Panc1 (cell line): ENCODE measurements around the gene PSAP. TPM values are rescaled to one million over a fixed set of nuclear protein-coding genes. Genes with fewer than 3 reads are reported as not detected.

Experiments
- ATAC-seq: fragments of 200-7000 bp; cut with Tn5 transposase; 2 replicates; pipeline ENCODE4 v1.9.1; 2020; ENCODE audit warnings: mild to moderate bottlenecking, moderate library complexity
- BruUV-seq: library from RNA; stranded (reverse); fragments of 400-500 nt; replicated peaks from 2 replicates; lab custom pipeline; 2021; lab: Mats Ljungman, UMichigan
- CTCF ChIA-PET: fragments of 300-600 bp; sonication (Branson Sonifier 250); formaldehyde crosslinking; loops from one replicate; lab custom pipeline; 2022; ENCODE audit warnings: antibody characterized with exemption; lab: Charles Lee
- POLR2A ChIA-PET: fragments of 300-600 bp; sonication (Branson Sonifier 250); formaldehyde crosslinking; loops from one replicate; lab custom pipeline; 2022; ENCODE audit warnings: antibody characterized with exemption; lab: Charles Lee
- DNase-seq: peaks from one replicate; pipeline ENCODE4 v3.0.0-alpha.2; 2010; ENCODE audit warnings: low read depth, low spot score
- H3K27ac ChIP-seq: 2 replicates; pipeline ENCODE4 v1.5.1; 2011; ENCODE audit warnings: mild to moderate bottlenecking, low read length, inconsistent platforms
- H3K27me3 ChIP-seq: fragments of 200-500 bp; sonication (Bioruptor generic); 2 replicates; pipeline ENCODE4 v1.6.0; 2014; ENCODE audit warnings: low read length, inconsistent platforms; ENCODE audit not compliant: control insufficient read depth, insufficient read depth
- H3K36me3 ChIP-seq: fragments of 200-500 bp; sonication (Bioruptor generic); 2 replicates; pipeline ENCODE4 v1.5.1; 2014; ENCODE audit warnings: inconsistent platforms, mild to moderate bottlenecking, low read length, moderate library complexity; ENCODE audit not compliant: control insufficient read depth, insufficient read depth
- H3K4me1 ChIP-seq: 2 replicates; pipeline ENCODE4 v1.5.1; 2011; ENCODE audit warnings: inconsistent platforms, mild to moderate bottlenecking, low read length, moderate library complexity; ENCODE audit not compliant: control insufficient read depth, insufficient read depth
- H3K4me3 ChIP-seq, 2 experiments: 2 replicates each; pipeline ENCODE4 v1.5.1; 2011 to 2012; ENCODE audit warnings: low read depth in 2 of 2, low read length in 2 of 2, mild to moderate bottlenecking in 2 of 2, inconsistent platforms in 1 of 2, moderate library complexity in 1 of 2
- H3K9me3 ChIP-seq: fragments of 200-500 bp; sonication (Bioruptor generic); 2 replicates; pipeline ENCODE4 v1.5.1; 2014; ENCODE audit warnings: low read depth, mild to moderate bottlenecking, inconsistent platforms, low read length, moderate library complexity; ENCODE audit not compliant: control insufficient read depth, insufficient read depth
- CTCF ChIP-seq: fragments of 450-650 bp; IDR thresholded peaks from 2 replicates; pipeline ENCODE4 v1.5.1; 2017; ENCODE audit warnings: mild to moderate bottlenecking
- POLR2AphosphoS5 ChIP-seq: IDR thresholded peaks from 2 replicates; pipeline ENCODE4 v1.6.1; 2012; ENCODE audit warnings: mild to moderate bottlenecking, low read depth, low read length, moderate library complexity
- REST ChIP-seq, 2 experiments: IDR thresholded peaks; 2 replicates each; pipeline ENCODE4 v1.6.1; 2011 to 2012; ENCODE audit warnings: low read depth in 2 of 2, control low read depth in 1 of 2, low read length in 1 of 2, mild to moderate bottlenecking in 1 of 2, moderate library complexity in 1 of 2; ENCODE audit not compliant: insufficient read depth in 1 of 2
- SIN3A ChIP-seq: IDR thresholded peaks from 2 replicates; pipeline ENCODE4 v1.6.1; 2012; ENCODE audit warnings: low read depth, mild to moderate bottlenecking, low read length, moderate library complexity, borderline replicate concordance; ENCODE audit not compliant: insufficient read depth
- TCF7L2 ChIP-seq: IDR thresholded peaks from 2 replicates; pipeline ENCODE4 v1.6.1; 2011; ENCODE audit warnings: mild to moderate bottlenecking, low read depth, low read length, inconsistent platforms
- in situ Hi-C: cut with HindIII; loops from 2 replicates; pipeline ENCODE4 v1.10.0; 2016; ENCODE audit warnings: low sequenced_read_pairs, low pct_unique_long_range_greater_than_20kb
- intact Hi-C: fragments of 100-400 bp; cut with micrococcal nuclease; formaldehyde crosslinking; loops from one replicate; pipeline ENCODE4 v1.10.0; 2022; ENCODE audit not compliant: unreplicated experiment
- total RNA-seq: library from RNA; stranded (reverse); gene quantifications from one replicate; pipeline ENCODE4 v1.2.1, GENCODE V29; 2021; ENCODE audit not compliant: unreplicated experiment

Gene PSAP
- total RNA-seq, 1 experiment from 2014 or later: 3,649 TPM

- ChIA-PET POLR2A (no interaction called here), CTCF (no interaction called here)
- Histone ChIP-seq H3K27me3 (no peaks in the 10 kb centered on the region), H3K9me3 (no peaks in the 10 kb centered on the region), H3K4me3 (no peak overlapping the region), H3K4me1 (no peaks in the 10 kb centered on the region), H3K27ac (no peak overlapping the region), H3K36me3 (no peaks in the 10 kb centered on the region)
- BruUV-seq: no TSS peak
- DNase-seq (no peak), ATAC-seq (no peak)
- TF ChIP-seq POLR2AphosphoS5 (no peak), SIN3A (no peak), REST (IDR thresholded peaks at IDR 0.05; ENCODE audit: insufficient read depth in 1 of 2, low read depth in 2 of 2, low read length in 1 of 2) (no peak), CTCF (no peak), TCF7L2 (no peak)
- in situ Hi-C loops (no loop called here), intact Hi-C loops (no loop called here)
Measured at GRCh38 chr10:71799112-71799511, 51.9 kb downstream of the PSAP start.

GRCh38 chr10:71798308-71798624 lies 52.8 kb downstream of the PSAP start:
- in situ Hi-C loops (no loop called here), intact Hi-C loops (no loop called here)
- ATAC-seq (no peak), DNase-seq (no peak)
- H3K36me3 ChIP-seq: no peaks in the 10 kb centered on the region
- BruUV-seq: no TSS peak
- no peaks in the 10 kb centered on the region for H3K4me1 ChIP-seq
- no peak overlapping the region for H3K27ac ChIP-seq
- TF ChIP-seq SIN3A: no peak
- TF ChIP-seq REST (IDR thresholded peaks at IDR 0.05; ENCODE audit: insufficient read depth in 1 of 2, low read depth in 2 of 2, low read length in 1 of 2): no peak
- no peak for TF ChIP-seq TCF7L2
- TF ChIP-seq CTCF: no peak
- no peak for TF ChIP-seq POLR2AphosphoS5
- ChIA-PET CTCF (no interaction called here), POLR2A (no interaction called here)
- no peaks in the 10 kb centered on the region for H3K27me3 ChIP-seq
- H3K9me3 ChIP-seq: no peaks in the 10 kb centered on the region
- H3K4me3 ChIP-seq: no peak overlapping the region
